Peyer's patch (tissue), 4 donors: Measurements from ENCODE around the gene XRN1. TPM values are rescaled to one million over a fixed set of nuclear protein-coding genes. Genes with fewer than 3 reads are reported as not detected.

Experiments
- DNase-seq, 3 donors: peaks; one replicate each; pipeline ENCODE4 v3.0.0-alpha.2; 2017 to 2019
- H3K27ac ChIP-seq, 4 donors: fragments of 200-600 bp; sonication (generic); one replicate each; pipeline ENCODE4 v1.5.1; 2016 to 2019
- H3K27me3 ChIP-seq, 2 donors: fragments of 200-600 bp; sonication (generic); one replicate each; pipeline ENCODE4 v1.5.1; 2019
- H3K36me3 ChIP-seq, 3 donors: fragments of 200-600 bp; sonication (generic); one replicate each; pipeline ENCODE4 v1.5.1; 2016 to 2019
- H3K4me1 ChIP-seq, 4 donors: fragments of 200-600 bp; sonication (generic); one replicate each; pipeline ENCODE4 v1.5.1; 2016 to 2019
- H3K4me3 ChIP-seq, 4 donors: fragments of 200-600 bp; sonication (generic); 1 replicate in 3 of 4; 2 replicates in 1 of 4; pipeline ENCODE4 v1.5.1; 2016 to 2019; ENCODE audit warnings: mild to moderate bottlenecking in 1 of 4
- H3K9me3 ChIP-seq, 4 donors: fragments of 200-600 bp; sonication (generic); one replicate each; pipeline ENCODE4 v1.5.1; 2016 to 2019; ENCODE audit warnings: mild to moderate bottlenecking in 1 of 4
- POLR2A ChIP-seq, 2 donors: fragments of 450-650 bp; IDR thresholded peaks; one replicate each; pipeline ENCODE4 v1.5.1; 2017; ENCODE audit warnings: antibody characterized with exemption in 2 of 2, mild to moderate bottlenecking in 2 of 2, moderate library complexity in 2 of 2
- total RNA-seq, 4 donors: library from RNA; depleted of rRNA; stranded (reverse); fragments of >200 nt; gene quantifications; one replicate each; pipeline ENCODE4 v1.1.0, GENCODE V29; 2016
- TF ChIP-seq, protein P1 (sequence below), 6 experiments: fragments of 450-650 bp in 4 of 6; fragments of 200-600 bp in 2 of 6; sonication (generic) in 1 of 6; IDR thresholded peaks; one replicate each; pipeline ENCODE4 v1.5.1; 2017 to 2019; ENCODE audit warnings: antibody characterized with exemption in 6 of 6, mild to moderate bottlenecking in 3 of 6, moderate library complexity in 1 of 6

Gene XRN1, protein sequence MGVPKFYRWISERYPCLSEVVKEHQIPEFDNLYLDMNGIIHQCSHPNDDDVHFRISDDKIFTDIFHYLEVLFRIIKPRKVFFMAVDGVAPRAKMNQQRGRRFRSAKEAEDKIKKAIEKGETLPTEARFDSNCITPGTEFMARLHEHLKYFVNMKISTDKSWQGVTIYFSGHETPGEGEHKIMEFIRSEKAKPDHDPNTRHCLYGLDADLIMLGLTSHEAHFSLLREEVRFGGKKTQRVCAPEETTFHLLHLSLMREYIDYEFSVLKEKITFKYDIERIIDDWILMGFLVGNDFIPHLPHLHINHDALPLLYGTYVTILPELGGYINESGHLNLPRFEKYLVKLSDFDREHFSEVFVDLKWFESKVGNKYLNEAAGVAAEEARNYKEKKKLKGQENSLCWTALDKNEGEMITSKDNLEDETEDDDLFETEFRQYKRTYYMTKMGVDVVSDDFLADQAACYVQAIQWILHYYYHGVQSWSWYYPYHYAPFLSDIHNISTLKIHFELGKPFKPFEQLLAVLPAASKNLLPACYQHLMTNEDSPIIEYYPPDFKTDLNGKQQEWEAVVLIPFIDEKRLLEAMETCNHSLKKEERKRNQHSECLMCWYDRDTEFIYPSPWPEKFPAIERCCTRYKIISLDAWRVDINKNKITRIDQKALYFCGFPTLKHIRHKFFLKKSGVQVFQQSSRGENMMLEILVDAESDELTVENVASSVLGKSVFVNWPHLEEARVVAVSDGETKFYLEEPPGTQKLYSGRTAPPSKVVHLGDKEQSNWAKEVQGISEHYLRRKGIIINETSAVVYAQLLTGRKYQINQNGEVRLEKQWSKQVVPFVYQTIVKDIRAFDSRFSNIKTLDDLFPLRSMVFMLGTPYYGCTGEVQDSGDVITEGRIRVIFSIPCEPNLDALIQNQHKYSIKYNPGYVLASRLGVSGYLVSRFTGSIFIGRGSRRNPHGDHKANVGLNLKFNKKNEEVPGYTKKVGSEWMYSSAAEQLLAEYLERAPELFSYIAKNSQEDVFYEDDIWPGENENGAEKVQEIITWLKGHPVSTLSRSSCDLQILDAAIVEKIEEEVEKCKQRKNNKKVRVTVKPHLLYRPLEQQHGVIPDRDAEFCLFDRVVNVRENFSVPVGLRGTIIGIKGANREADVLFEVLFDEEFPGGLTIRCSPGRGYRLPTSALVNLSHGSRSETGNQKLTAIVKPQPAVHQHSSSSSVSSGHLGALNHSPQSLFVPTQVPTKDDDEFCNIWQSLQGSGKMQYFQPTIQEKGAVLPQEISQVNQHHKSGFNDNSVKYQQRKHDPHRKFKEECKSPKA (N-terminal part only)
- total RNA-seq, result 10 to 100 TPM; 74.6 to 95.2 (median 80.9) TPM

DNA sequence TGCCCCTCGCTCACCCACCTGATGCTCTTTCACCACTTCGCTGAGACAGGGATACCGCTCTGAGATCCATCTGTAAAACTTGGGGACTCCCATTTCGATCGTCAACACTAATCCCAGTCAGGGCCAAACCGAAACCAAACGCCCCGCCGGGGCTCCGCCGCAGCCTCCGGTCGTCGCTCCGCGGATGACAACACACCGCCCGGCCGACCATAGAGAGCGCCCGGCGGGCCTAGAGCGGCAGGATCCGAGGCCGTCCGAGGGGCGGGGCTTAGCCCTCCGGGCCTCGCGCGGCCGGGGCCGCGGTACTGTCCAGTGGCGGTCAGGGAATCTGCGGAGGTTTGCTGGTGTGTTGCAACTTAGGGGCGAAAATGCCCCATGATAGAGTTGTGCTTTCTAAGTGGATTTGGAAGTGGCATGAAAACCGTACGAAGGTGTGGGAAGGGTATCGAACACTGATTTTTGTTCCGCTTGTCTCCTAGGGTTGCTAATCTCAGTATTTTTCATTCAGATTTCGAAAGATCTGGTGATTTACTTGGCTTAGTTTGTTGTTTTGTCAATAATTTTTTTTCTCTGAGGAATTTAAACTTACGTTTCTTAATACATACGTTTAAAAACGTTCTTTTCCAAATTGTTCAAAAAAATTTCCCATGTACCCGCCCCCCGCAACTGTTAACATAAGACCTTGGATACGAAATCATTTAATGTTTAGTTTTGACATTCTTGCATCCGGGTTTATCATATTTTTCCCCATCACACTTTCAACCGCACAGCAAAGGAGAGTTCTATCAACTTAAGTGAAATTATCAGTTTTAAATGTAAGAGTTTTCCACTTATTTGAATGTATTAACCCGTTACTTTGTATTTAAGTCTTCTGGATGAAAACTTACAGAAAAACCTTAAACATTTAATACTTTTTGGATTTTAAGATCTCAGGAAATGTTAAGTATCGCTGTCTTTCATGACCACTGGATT is at the start of gene XRN1:
XRN1 (minus strand) TSS at position 186 of the 972 bp plus-strand sequence; CDS start at position 93, 93 bp downstream.
- peaks cover 0 to 26% (median 0%) of the 10 kb centered on the region in 4 donors for H3K4me1 ChIP-seq
- DNase-seq, result peak; percentile 91 to 97 (median 96)
- peak within 1 kb of the TSS; percentile 91 to 99 (median 98) for H3K27ac ChIP-seq
- H3K4me3 ChIP-seq, result peak within 1 kb of the TSS; percentile 80 to 87 (median 84)
- H3K27me3 ChIP-seq, result no peaks in the 10 kb centered on the region
- TF ChIP-seq POLR2A (IDR thresholded peaks at IDR 0.05), result peak; percentile 70 to 80
- TF ChIP-seq, protein P1, sequence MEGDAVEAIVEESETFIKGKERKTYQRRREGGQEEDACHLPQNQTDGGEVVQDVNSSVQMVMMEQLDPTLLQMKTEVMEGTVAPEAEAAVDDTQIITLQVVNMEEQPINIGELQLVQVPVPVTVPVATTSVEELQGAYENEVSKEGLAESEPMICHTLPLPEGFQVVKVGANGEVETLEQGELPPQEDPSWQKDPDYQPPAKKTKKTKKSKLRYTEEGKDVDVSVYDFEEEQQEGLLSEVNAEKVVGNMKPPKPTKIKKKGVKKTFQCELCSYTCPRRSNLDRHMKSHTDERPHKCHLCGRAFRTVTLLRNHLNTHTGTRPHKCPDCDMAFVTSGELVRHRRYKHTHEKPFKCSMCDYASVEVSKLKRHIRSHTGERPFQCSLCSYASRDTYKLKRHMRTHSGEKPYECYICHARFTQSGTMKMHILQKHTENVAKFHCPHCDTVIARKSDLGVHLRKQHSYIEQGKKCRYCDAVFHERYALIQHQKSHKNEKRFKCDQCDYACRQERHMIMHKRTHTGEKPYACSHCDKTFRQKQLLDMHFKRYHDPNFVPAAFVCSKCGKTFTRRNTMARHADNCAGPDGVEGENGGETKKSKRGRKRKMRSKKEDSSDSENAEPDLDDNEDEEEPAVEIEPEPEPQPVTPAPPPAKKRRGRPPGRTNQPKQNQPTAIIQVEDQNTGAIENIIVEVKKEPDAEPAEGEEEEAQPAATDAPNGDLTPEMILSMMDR (IDR thresholded peaks at IDR 0.05), result peak in 1 of 6 experiments; percentile 9
- no peaks in the 10 kb centered on the region for H3K9me3 ChIP-seq
- no peaks in the 10 kb centered on the region for H3K36me3 ChIP-seq

DNA sequence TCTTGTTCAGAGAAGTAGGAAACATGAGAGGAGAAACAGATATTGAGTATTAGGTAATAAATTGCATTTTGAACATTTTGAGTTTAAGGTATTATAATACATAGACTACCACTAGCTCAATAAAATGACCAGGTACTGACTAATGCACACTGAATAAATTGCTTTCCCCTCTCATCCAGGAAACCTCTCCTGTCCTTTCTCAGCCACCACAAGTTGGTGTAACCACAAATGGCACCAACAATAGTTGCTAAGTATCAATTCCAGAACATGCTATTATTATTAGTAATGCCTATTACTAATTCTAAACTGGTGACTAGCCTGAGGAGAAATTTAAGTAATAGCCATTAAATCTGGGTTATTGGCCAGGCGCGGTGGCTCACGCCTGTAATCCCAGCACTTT is 47.3 kb upstream of the XRN1 start:
- TF ChIP-seq, protein P1 (IDR thresholded peaks at IDR 0.05), result no peak
- no peak for TF ChIP-seq POLR2A (IDR thresholded peaks at IDR 0.05)
- H3K9me3 ChIP-seq, result no peaks in the 10 kb centered on the region
- no peak for DNase-seq
- peaks cover 0 to 56% (median 0%) of the 10 kb centered on the region in 3 donors for H3K36me3 ChIP-seq
- no peaks in the 10 kb centered on the region for H3K4me1 ChIP-seq
- H3K27me3 ChIP-seq, result no peaks in the 10 kb centered on the region
- no peak overlapping the region for H3K27ac ChIP-seq
- H3K4me3 ChIP-seq, result no peak overlapping the region

DNA sequence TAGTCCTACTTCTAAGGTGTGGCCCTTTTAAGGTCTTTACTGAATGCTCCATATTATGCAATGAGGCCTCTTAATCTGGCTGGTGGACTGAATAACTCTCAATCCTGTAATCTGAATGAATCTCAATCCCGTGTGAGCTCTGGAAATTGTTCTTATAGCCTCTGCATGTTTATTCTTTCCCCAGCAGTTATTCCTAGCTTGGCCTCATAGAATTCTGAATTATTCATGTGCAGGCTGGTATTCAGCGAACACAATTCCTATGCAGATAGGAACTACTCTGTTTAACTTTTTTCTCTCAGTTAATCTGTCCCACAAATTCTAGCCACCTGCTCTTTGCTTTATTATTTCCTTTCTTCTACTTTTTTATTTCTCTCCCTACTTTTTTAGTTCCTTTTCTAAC is 44.3 kb upstream of the XRN1 start:
- Histone ChIP-seq H3K27ac (no peak overlapping the region), H3K4me1 (no peaks in the 10 kb centered on the region), H3K9me3 (no peaks in the 10 kb centered on the region), H3K36me3 (peaks cover 0 to 57% (median 0%) of the 10 kb centered on the region in 3 donors), H3K27me3 (no peaks in the 10 kb centered on the region), H3K4me3 (no peak overlapping the region)
- DNase-seq, result no peak
- no peak for TF ChIP-seq POLR2A (IDR thresholded peaks at IDR 0.05)
- TF ChIP-seq, protein P1 (IDR thresholded peaks at IDR 0.05), result no peak

DNA sequence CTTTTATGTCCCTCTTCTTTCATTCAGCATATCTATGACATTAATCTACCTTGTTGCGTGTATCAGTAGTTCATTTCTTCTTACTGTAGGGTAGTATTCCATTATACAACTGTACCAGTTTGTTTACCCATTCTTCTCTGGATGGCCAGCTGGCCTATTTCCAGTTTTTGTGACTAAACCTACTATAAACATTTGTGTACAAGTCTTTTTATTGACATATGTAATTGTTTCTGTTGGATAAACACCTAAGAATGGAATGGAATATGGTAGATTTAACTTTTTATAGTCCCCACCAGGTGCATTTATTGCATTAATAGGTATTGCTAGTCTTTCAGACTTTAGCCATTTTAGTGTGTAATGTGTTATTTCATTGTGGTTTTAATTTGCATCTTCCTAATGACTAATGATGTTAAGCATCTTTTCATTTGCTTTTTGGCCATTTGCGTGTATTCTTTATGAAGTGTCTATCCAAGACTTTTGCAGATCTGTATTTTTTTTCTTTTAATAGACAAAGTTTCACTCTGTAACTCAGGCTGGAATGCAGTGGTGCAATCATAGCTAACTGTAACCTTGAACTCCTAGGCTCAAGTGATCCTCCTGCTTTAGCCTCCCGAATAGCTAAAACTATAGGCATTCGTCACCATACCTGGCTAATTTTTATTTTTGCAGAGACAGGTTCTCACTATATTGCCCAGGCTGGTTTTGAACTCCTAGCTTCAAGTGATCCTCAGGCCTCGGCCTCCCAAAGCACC is 41.9 kb upstream of the XRN1 start:
- Histone ChIP-seq H3K27me3 (no peaks in the 10 kb centered on the region), H3K36me3 (peaks cover 0 to 63% (median 0%) of the 10 kb centered on the region in 3 donors), H3K4me1 (no peaks in the 10 kb centered on the region), H3K9me3 (no peaks in the 10 kb centered on the region), H3K4me3 (no peak overlapping the region), H3K27ac (no peak overlapping the region)
- no peak for DNase-seq
- TF ChIP-seq, protein P1 (IDR thresholded peaks at IDR 0.05), result no peak
- TF ChIP-seq POLR2A (IDR thresholded peaks at IDR 0.05), result no peak
